Panc1 (cell line): ENCODE data around the gene ELK3. TPM values are rescaled to one million over a fixed set of nuclear protein-coding genes. Genes with fewer than 3 reads are reported as not detected.

Experiments used
- ATAC-seq: fragments of 200-7000 bp; cut with Tn5 transposase; 2 replicates; pipeline ENCODE4 v1.9.1; 2020; ENCODE audit warnings: mild to moderate bottlenecking, moderate library complexity
- BruUV-seq: library from RNA; stranded (reverse); fragments of 400-500 nt; replicated peaks from 2 replicates; lab custom pipeline; 2021; lab: Mats Ljungman, UMichigan
- CTCF ChIA-PET: fragments of 300-600 bp; sonication (Branson Sonifier 250); formaldehyde crosslinking; loops from one replicate; lab custom pipeline; 2022; ENCODE audit warnings: antibody characterized with exemption; lab: Charles Lee
- POLR2A ChIA-PET: fragments of 300-600 bp; sonication (Branson Sonifier 250); formaldehyde crosslinking; loops from one replicate; lab custom pipeline; 2022; ENCODE audit warnings: antibody characterized with exemption; lab: Charles Lee
- DNase-seq: peaks from one replicate; pipeline ENCODE4 v3.0.0-alpha.2; 2010; ENCODE audit warnings: low read depth, low spot score
- H3K27ac ChIP-seq: 2 replicates; pipeline ENCODE4 v1.5.1; 2011; ENCODE audit warnings: mild to moderate bottlenecking, low read length, inconsistent platforms
- H3K27me3 ChIP-seq: fragments of 200-500 bp; sonication (Bioruptor generic); 2 replicates; pipeline ENCODE4 v1.6.0; 2014; ENCODE audit warnings: low read length, inconsistent platforms; ENCODE audit not compliant: control insufficient read depth, insufficient read depth
- H3K36me3 ChIP-seq: fragments of 200-500 bp; sonication (Bioruptor generic); 2 replicates; pipeline ENCODE4 v1.5.1; 2014; ENCODE audit warnings: inconsistent platforms, mild to moderate bottlenecking, low read length, moderate library complexity; ENCODE audit not compliant: control insufficient read depth, insufficient read depth
- H3K4me1 ChIP-seq: 2 replicates; pipeline ENCODE4 v1.5.1; 2011; ENCODE audit warnings: inconsistent platforms, mild to moderate bottlenecking, low read length, moderate library complexity; ENCODE audit not compliant: control insufficient read depth, insufficient read depth
- H3K4me3 ChIP-seq, 2 experiments: 2 replicates each; pipeline ENCODE4 v1.5.1; 2011 to 2012; ENCODE audit warnings: low read depth in 2 of 2, low read length in 2 of 2, mild to moderate bottlenecking in 2 of 2, inconsistent platforms in 1 of 2, moderate library complexity in 1 of 2
- H3K9me3 ChIP-seq: fragments of 200-500 bp; sonication (Bioruptor generic); 2 replicates; pipeline ENCODE4 v1.5.1; 2014; ENCODE audit warnings: low read depth, mild to moderate bottlenecking, inconsistent platforms, low read length, moderate library complexity; ENCODE audit not compliant: control insufficient read depth, insufficient read depth
- CTCF ChIP-seq: fragments of 450-650 bp; IDR thresholded peaks from 2 replicates; pipeline ENCODE4 v1.5.1; 2017; ENCODE audit warnings: mild to moderate bottlenecking
- POLR2AphosphoS5 ChIP-seq: IDR thresholded peaks from 2 replicates; pipeline ENCODE4 v1.6.1; 2012; ENCODE audit warnings: mild to moderate bottlenecking, low read depth, low read length, moderate library complexity
- REST ChIP-seq, 2 experiments: IDR thresholded peaks; 2 replicates each; pipeline ENCODE4 v1.6.1; 2011 to 2012; ENCODE audit warnings: low read depth in 2 of 2, control low read depth in 1 of 2, low read length in 1 of 2, mild to moderate bottlenecking in 1 of 2, moderate library complexity in 1 of 2; ENCODE audit not compliant: insufficient read depth in 1 of 2
- SIN3A ChIP-seq: IDR thresholded peaks from 2 replicates; pipeline ENCODE4 v1.6.1; 2012; ENCODE audit warnings: low read depth, mild to moderate bottlenecking, low read length, moderate library complexity, borderline replicate concordance; ENCODE audit not compliant: insufficient read depth
- TCF7L2 ChIP-seq: IDR thresholded peaks from 2 replicates; pipeline ENCODE4 v1.6.1; 2011; ENCODE audit warnings: mild to moderate bottlenecking, low read depth, low read length, inconsistent platforms
- in situ Hi-C: cut with HindIII; loops from 2 replicates; pipeline ENCODE4 v1.10.0; 2016; ENCODE audit warnings: low sequenced_read_pairs, low pct_unique_long_range_greater_than_20kb
- intact Hi-C: fragments of 100-400 bp; cut with micrococcal nuclease; formaldehyde crosslinking; loops from one replicate; pipeline ENCODE4 v1.10.0; 2022; ENCODE audit not compliant: unreplicated experiment
- total RNA-seq: library from RNA; stranded (reverse); gene quantifications from one replicate; pipeline ENCODE4 v1.2.1, GENCODE V29; 2021; ENCODE audit not compliant: unreplicated experiment

Gene ELK3
- total RNA-seq, 1 experiment from 2014 or later, result 25.1 TPM

- Histone ChIP-seq H3K9me3 (no peaks in the 10 kb centered on the region), H3K4me3 (no peak overlapping the region), H3K27me3 (no peaks in the 10 kb centered on the region; the same call in 1 of the 2 replicates), H3K4me1 (no peaks in the 10 kb centered on the region), H3K27ac (no peak overlapping the region), H3K36me3 (no peaks in the 10 kb centered on the region)
- intact Hi-C loops (no loop called here), in situ Hi-C loops (no loop called here)
- DNase-seq (no peak), ATAC-seq (no peak)
- POLR2A ChIA-PET, result no interaction called here
- TF ChIP-seq TCF7L2 (no peak), SIN3A (no peak), POLR2AphosphoS5 (no peak), CTCF (no peak), REST (IDR thresholded peaks at IDR 0.05; ENCODE audit: insufficient read depth in 1 of 2, low read depth in 2 of 2, low read length in 1 of 2) (no peak)
- CTCF ChIA-PET, result no interaction called here
- BruUV-seq, result no TSS peak
Measured at GRCh38 chr12:96170328-96170727, 23.8 kb upstream of the ELK3 start.

- Histone ChIP-seq H3K27ac (no peak overlapping the region), H3K36me3 (no peaks in the 10 kb centered on the region), H3K4me3 (no peak overlapping the region), H3K4me1 (no peaks in the 10 kb centered on the region), H3K9me3 (no peaks in the 10 kb centered on the region), H3K27me3 (no peaks in the 10 kb centered on the region; the same call in 1 of the 2 replicates)
- ChIA-PET CTCF (no interaction called here), POLR2A (no interaction called here)
- no TSS peak for BruUV-seq
- ATAC-seq (no peak), DNase-seq (no peak)
- intact Hi-C loops (no loop called here), in situ Hi-C loops (no loop called here)
- TF ChIP-seq TCF7L2 (no peak), CTCF (no peak), REST (IDR thresholded peaks at IDR 0.05; ENCODE audit: insufficient read depth in 1 of 2, low read depth in 2 of 2, low read length in 1 of 2) (no peak), SIN3A (no peak), POLR2AphosphoS5 (no peak)
Measured at GRCh38 chr12:96170762-96171161, 23.4 kb upstream of the ELK3 start.
